CD4-positive, alpha-beta T cell treated with Interleukin-2 at 100 ng/mL for 4 hours (primary cell): ENCODE measurements around the gene C1QTNF12.
A peak's percentile ranks its signal among the peaks of the same experiment; 100 is the strongest.
"Not testable (repeated sequence)": the region's sequence is repeated elsewhere in the genome, so short reads cannot be mapped to it uniquely, and the experiment has no call there.

ENCODE experiments used
- DNase-seq: peaks from one replicate; pipeline ENCODE4 v3.0.0-alpha.2; 2020; ENCODE audit warnings: low spot score

The C1QTNF12 gene

DNA sequence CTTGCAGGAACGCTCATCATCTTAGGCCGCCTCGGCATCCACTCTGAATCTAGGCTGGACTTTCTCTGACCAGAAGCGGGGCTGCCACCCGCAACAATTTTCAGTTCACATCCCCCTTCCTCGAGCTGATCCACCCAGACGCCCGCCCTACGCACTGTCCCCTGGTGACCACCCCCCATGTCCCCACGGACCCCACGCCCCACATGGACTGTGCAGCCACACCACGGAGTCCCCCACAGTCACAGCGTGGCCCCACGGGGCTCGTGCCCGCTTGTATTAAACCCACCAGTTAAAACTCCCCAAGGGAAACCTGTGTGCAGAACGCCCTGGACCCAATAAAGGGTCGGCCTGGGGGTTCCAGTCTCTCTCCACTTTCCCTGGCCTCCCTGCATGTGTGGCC, 13.0 kb upstream of the C1QTNF12 start:
- DNase-seq: no peak

DNA sequence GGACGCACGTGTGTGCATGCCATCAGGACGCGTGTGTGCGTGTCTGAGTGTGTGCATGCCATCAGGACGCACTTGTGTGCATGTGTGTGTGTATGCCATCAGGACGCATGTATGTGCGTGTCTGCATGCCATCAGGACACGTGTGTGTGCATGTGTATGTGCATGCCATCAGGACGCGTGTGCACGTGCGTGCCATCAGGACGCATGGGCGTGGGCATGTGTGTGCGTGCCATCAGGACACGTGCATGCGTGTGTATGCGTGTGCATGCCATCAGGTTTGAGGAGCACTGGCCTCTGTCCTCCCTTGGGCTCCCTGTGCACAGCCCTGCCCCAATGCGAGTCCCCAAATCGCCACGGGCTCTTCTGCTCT, 12.6 kb upstream of the C1QTNF12 start:
- DNase-seq: no peak

DNA sequence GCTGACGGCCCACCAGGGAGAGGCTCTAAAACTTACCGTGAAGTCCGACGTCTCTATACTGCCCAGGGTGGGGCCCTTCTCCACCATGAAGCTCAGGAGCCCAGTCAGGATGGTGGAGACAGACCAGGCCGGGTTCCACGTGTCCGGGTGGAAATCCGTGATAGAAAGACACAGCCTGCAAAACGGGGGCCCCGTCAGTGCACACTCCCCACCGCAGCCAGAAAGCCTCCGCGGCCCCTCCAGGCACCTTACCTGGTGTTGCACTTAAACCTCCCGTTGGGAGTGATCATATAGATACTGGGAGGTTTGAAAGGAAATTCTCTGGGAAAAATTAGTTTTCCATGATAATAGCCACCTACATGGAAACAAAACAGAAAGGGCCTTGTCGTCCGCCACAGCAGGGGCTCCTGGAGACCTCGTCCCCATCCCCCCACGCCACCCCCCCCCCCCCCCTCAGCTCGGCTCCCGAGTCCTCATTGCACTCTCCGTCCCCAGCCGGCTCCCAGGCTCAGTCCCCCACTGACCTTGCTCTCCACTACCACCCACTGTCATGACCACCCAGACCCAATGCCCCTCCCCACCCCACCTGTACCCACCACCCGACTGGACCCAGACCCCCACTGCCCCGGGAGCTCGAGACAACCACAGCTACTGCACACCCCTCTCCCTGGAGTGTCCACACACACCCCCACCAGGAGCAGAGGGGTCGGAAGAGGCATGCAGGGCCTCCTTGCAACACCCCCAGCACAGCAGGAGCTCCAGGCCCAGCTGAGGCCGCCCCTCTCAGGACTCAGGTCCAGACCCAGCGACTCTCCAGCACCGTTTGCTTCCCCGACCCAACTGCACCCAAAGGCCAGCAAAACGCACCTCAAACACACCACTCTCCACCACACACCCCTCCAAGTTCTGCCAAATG, 10.7 kb upstream of the C1QTNF12 start:
- DNase-seq: no peak

DNA sequence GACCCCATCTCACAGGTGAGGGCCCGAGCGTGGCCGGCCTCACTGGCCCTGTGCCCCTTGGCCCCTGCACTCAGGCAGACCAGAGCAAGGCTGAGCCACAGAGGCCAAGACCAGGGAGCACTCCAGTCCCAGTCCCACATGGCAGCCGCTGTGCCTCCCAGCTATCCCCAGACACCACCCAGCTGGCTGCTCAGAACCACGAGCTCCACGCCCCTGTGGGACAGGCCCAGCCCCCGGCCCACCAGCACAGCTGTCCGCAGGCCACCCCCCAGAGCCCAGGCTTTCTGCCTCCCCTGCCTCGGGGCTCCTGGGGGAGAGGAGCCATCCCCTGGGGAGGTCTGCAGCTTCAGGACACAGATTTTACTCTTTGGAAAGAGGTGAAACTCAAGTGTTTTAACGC, 9.1 kb upstream of the C1QTNF12 start:
- no peak for DNase-seq

DNA sequence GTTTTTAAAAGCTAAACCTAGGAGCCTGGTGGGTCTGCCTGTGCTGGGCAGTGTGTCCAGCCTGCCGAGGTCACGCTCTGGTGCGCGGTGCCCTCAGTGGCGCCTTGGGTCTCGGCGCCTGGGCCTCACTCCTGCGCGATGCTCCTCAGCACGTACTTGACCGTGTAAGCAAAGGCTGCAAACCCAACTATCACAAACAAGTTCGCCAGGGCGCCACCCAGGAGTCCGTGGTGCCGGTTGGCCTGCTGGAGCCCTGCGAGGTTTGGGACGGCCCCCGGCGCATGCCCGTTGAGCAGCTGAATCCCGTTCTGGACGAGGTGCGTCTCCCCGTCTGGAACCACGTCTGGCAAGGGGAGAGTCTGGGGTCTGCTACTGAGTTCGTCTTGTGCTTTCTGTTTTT, 8.6 kb upstream of the C1QTNF12 start:
- no peak for DNase-seq

DNA sequence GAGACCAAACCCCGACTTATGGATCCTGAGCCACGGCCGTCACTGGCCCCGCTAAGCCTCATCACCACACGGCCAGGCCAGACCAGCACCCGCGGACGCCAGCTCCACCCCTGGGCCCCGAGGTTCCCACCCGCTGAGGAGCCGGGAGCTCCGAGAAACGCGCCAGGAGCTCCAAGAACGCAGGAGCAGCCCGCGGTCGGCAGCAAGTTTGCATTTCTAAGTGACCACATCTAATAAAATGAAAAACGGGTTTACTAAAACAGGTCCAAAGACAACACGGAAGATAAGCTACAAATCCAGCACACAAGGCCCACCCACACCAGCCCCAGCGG, 8.1 kb upstream of the C1QTNF12 start:
- no peak for DNase-seq

DNA sequence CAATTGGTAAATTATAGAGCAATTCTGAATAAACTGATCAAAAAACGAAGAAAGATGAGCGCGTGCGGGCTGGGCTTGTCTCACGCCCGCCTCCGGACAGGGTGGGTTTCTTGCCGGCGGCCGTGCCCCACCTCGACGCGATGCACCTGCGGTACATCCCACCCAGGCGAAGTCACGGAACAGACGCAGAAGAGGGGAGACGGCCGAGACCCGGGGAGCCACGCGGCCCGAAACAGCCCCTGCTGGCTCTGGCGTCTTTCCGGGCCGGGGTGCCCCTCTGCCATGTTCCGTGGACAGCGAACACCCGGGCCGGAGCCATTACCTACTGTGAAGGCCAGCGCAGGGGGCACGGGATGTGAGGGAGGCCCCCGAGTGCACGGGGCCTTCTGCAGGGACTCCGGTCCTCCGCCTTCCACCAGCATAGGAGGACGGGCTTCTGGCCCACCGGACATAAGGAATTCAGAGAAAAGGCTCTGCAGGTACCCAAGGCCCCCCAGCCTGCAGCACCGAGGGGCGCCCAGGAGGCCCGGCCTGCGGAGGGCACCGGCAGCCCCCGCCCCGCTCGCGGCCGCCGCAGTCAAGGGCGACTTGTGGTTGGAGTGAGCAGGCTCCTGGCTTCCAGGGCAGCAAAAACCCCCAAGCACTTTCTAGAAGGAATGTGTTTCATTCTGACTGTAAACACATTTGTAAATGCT, 7.6 kb upstream of the C1QTNF12 start:
- DNase-seq: no peak

DNA sequence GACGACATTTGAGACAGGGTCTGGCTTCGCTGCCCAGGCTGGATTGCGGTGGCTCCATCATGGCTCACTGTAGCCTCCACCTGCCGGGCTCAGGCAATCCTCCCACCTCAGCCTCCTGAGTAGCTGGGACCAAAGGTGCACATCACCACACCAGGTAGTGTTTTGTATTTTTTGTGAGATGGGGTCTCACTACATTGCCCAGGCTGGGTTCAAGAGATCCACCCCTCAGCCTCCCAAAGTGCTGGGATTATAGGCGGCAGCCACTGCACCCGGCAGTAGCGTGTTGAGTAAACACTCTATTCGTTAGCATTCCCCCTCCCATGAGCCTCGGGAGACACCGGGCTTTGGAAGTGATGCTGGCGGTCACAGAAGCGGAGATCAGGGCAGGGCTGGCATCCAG, 6.8 kb upstream of the C1QTNF12 start:
- DNase-seq: no peak

DNA sequence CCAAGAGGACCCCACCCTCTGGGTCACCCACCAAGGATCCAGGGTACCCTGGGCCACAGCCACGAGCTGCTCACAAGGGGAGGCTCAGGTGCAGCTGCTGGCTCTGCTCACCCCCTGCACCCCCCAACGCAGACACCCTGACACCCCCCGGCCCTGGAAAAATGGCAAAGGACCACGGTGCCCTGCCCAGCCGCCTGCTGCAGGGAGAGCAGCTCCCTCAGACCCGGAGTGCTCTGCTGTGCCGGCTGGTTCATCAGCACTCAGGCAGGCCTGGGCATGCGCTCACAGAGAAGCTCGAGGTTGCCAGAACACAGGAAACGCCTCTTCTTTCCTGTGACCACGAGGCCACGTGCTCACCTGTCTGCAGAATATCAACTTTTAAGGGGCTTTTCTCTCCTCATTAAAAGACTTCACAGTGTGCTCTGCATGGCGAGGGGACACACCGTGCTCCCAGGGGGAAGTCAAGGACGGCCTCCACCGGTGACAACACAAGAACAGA, 4.3 kb upstream of the C1QTNF12 start:
- peak; percentile 68 for DNase-seq

DNA sequence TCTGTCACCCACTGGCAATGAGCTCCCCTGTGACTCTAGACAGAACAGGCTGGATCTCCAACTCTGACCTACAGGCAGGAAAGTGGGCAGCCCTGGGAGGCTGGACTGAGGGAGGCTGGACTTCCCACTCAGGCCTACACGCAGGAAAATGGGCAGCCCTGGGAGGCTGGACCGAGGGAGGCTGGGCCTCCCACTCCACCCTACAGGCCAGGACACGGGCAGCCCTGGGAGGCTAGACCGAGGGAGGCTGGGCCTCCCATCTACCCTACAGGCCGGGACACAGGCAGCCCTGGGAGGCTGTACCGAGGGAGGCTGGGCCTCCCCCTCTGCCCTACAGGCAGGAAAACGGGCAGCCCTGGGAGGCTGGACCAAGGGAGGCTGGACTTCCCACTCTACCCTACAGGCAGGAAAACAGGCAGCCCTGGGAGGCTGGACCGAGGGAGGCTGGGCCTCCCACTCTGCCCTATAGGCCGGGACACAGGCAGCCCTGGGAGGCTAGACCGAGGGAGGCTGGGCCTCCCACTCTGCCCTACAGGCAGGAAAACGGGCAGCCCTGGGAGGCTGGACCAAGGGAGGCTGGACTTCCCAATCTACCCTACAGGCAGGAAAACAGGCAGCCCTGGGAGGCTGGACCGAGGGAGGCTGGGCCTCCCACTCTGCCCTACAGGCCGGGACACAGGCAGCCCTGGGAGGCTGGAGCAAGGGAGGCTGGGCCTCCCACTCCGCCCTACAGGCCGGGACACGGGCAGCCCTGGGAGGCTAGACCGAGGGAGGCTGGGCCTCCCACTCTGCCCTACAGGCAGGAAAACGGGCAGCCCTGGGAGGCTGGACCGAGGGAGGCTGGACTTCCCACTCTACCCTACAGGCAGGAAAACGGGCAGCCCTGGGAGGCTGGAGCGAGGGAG, 1.7 kb upstream of the C1QTNF12 start:
- DNase-seq: not testable (repeated sequence)

DNA sequence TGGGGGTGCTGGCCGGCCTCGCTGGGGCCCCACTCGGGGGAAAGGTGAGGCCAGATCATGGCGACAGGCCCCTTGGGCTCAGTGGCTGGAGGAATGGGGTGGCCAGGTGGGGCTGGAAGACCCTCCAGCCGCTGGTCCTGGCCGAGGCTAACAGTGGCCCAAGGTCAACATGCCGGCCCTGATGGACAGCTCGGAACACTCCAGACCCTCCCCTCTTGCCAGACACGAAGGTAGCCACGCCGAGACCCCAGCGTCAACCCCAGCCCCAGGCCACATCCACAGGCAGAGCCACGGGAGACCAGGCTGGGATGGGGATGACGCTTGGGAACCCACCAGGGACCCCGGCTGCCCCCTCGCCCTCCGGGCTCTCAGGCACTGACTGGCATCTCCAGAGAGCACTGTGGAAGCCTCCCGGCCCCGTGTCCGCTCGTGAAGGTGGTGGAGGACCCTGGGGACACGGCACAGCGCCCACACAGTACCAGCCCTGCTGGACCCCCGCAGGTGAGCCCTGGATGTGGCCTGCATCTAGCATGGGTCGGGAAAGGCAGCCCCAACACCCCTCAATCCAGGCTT, 905 bp upstream of the C1QTNF12 start:
- no peak for DNase-seq

DNA sequence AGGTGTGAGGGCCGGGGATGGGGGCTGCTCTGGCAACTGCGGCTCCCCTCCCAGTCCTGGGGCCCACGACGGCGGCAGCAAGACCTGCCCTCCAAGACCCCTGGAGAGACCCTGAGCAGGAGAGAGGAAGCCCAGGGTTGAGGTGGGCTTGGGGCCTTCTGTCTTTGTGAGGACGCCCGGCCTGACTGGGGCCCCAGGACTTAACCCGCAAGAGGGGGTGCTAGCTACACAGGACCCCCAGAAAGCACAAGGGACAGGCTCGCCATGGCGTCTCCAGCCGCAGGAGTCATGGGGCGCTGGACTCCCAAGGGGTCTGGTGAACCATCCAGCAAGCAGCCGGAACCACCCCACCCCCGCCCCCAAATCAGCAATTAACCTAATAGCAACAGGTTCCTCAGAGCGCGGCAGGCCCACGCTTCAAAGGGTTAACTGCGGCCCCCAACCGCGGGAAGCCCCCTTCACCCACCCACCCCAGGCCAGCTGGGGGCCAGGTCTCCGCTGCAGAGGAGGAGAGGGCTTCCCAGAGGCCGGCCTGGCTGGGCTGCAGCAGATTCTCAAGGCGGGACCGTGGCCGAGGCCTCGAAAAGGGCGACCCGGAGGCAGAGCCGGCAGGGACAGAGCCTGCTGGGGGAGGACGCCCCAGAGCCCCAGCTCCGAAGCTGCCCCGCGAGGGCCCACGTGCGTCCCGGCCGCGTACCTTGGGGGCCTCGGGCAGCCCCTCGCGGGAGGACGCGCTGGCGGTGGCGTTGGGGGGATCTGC, 525 bp downstream of the C1QTNF12 start:
- DNase-seq: no peak

DNA sequence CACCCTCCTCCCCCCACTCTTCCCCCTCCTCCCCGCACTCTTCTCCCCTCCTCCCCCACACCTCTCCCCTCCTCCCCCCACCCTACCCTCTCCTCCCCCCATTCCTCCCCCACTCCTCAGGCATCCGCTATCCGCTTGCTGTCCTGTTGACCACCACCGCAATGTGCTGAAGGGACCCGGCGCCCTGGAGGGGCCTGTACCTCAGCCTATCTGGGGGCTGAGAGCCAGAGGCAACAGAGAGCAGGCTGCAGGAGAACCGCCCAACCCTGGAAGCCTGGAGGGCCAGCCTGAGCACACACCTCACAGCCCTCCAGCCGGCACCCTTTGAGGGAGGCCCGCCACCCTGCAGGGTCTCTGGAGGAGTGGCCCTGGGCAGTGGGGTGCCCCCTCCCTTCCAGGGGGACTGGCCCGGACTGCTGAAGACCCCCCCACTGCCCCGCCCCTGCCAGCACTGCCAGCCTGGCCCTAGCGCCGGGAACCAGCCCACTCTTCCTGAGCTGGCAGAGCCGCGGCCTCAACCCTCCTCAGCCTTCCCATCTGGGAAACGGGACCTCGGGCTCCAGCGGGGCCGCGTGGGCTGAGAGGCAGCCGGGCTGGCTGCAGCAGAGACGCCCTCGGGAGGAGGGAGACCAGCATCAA, 1.2 kb downstream of the C1QTNF12 start:
- DNase-seq: no peak

DNA sequence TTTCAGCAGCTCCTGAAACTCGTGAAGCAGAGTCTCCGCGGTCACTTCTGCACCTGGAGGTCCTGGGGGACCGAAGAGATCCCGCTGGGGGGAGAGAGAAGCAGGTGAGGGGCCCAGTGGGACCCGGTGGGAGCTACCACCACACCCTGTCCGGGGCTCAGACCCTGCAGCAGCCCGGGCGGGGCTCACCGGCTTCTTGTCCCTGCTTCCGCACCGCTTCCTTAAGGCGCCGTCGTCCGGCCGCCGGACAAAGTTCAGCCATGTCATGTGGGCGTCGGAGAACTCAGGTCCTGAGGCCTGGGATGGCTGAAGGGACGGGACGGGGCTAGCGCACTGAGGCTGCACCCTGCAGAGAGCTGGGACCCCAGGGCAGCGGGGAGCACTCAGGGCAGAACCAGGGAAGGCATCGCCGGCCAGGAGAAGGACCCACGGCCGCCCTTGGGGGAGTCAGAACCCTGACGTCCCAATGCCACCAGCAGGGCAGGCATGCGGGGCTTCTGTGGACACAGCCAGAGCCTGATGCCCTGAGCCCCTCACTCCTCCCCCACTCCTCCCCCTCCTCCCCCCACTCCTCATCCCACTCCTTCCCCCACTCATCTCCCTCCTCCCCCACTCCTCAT, 2.2 kb downstream of the C1QTNF12 start:
- DNase-seq: no peak

DNA sequence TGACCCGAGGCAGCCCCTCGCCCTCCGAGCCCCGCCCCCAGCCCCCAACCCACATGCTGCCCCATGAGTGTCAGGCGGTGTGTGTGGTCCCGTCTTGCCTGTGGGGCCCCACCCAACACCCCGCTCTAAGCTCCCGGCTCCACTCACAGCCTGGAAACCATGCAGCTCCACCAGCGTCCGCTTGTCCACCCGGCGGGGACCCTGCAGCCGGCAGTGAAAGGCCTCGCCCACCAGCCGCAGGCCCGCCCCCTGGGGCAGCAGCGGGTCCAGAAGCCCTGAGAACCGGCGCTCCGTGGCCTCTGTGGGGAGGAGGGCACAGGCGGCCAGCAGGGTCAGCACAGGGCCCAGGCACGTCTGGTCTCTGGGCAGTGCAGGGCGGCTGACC, 2.7 kb downstream of the C1QTNF12 start:
- DNase-seq: no peak

DNA sequence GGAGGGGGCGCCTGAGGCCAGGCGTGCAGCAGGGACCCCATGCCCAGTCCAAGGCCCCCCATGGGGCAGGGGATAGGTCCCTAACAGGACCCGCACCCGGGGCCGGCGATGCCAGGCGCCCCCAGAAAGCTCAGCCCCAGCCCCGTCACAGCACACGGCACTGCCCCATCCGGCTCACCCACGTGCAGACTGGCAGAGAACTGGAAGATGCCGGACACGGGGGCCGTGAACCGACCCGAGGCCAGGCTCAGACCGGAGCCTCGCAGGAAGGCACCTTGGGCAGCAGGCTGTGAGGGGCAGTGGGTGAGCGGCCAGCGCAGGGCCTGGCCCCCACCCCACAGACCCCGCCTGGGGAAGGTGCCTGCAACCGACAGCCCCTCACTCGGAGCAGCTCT, 3.3 kb downstream of the C1QTNF12 start:
- no peak for DNase-seq

DNA sequence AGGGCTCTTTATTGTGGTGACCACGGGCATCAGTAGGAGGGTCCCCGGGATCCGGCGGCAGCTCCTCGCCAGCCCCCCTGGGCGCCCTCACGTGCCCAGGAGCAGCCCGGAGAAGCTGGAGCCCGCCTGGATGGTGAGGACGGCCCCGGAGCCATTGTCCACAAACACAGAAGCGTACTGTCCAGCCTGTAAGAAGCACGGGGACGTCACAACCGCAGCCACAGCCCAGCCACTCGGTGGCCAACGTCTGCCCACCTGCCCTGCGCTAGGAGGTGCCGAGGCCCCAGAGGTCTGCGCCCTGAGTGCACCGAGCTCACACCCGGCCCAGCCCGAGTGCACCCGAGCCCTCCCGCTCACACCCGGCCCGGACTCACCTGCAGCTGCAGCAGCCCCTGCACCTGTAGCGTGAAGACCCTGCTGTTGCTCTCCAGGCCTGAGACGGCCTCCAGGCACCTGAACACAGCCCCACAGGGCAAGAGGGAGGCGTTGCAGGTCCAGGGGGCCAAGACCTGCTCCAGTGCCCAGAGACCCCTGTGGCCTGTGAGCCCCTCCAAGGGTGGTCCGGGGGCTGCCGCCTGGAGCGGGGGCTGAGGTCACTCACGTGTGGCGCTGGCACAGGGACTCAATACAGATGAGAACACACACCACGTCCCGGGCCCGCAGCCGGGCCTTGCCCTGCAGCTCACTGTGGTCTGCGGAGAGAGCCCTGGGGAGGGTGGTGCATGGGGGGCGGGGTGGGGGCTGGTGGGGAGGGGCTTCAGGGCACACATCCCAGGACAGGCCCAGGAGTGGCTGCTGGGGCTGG, 3.9 kb downstream of the C1QTNF12 start:
- no peak for DNase-seq

DNA sequence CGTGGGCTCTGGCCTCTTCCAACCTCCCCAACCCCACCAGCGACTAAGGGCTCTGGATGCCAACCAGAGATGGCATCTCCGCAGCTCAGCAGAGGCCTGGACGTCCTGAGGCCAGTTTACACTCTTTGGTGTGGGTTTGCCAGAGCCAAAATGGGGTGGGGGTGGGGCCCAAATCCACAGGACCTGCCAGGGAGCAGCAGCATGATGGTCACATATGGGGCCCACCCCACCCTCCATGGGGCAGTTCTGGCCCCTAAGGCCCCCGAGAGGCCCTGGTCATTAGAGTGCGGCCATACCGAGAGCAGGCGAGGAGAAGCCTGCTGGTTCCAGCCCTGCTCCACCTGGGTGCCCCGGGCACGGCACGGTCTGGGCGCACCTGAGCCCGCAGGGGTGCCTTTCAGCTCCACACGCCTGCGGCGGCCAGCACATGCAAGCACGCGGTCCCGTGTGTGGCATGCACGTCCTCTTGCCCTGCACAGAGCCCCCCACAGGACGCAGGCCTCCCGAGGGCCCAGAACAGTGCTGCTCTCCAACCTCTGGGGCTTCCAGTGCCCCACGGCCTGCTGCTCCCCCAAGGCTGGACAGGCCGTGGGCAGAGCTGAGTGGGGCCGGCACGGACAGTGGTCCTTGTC, 4.8 kb downstream of the C1QTNF12 start:
- DNase-seq: no peak
